HG03066 (cell line): ENCODE measurements around the gene ATP1A3.

Experiments used
- ATAC-seq: cut with Tn5 transposase; IDR thresholded peaks from one replicate; pipeline ENCODE4 v1.9.1; 2021; ENCODE audit warnings: low read depth; ENCODE audit not compliant: unreplicated experiment

The ATP1A3 gene

DNA sequence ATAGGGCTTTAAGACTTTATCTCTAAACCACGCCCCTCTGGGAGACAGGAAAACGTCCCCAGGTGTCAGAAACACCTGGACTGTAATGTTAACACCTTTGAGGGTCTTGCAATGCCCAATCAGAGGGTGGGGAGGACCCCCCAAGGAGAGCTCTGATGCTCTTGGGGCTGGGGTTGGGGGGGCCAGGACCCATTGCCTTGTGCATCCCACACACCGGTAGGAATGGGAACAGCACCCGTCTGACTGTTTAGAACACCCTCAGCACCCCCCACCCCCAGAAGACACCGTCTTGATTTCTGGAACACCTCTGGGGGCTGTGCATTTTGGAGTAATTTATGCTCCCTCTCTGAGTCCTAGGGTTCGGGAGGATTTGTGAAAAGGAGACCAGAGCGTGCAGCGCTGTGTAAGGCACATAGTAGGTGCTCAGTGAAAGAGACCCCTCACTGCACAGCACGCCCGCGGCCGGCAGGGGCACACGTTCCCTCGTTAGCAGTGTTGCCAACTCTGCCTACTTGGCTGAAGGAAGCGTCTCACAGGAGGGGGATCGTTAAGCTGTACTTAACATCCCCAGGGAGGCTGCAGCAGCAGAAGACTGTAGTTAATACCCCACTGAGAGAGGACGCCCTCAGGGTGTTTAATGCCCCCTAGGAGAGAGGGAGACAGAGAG is 63.0 kb downstream of the ATP1A3 start:
- ATAC-seq = no peak

DNA sequence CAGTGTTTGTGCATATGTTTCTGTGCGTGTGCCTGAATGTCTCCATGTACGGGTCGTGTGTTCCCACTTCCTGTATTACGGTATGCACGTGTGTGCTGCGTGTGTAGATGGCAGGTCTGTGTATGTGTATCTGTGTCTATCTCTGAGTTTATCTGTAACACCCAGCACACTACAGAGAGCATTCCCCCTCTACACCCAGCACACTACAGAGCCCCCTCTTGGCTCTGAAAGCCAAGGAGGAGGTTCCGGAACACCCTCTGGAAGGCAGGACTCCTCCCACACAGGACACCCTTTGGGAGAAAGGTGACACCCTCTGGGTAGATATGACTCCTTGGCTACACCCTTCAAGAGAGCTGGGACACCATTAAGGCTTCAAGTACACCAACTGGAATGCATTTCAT is 63.7 kb downstream of the ATP1A3 start:
- no peak for ATAC-seq

GRCh38 chr19:41929536-41930071 is 64.4 kb downstream of the ATP1A3 start:
- no peak for ATAC-seq

- no peak for ATAC-seq
Observed at GRCh38 chr19:41928754-41929535, 65.1 kb downstream of the ATP1A3 start.

DNA sequence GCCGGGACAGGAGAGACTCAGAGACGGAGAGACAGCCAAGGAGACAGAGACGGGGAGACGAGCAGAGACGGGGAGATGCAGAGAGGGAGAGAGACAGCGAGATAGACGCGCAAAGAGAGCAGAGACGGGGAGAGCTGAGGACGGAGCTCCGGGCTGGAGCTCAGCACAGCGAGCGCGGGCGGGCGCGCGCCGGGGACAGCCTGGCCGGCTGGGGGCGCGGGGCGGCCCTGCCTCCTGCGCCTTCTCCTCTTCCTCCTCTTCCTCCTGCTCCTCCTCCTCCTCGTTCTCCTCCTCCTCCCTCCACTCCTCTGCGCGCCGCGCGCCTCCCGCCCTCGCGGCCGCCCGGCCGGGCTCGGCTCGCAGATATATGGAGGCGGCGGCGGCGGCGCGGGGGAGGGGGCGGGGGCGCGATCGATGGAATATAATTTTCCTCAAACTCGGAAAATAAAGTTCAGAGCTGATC is 65.8 kb downstream of the ATP1A3 start, which contains the start of gene ERFL:
Gene ERFL (minus strand): TSS at position 229 of the 463 bp plus-strand sequence. CDS start 15,530 bp downstream, outside the sequence.
- no peak for ATAC-seq

DNA sequence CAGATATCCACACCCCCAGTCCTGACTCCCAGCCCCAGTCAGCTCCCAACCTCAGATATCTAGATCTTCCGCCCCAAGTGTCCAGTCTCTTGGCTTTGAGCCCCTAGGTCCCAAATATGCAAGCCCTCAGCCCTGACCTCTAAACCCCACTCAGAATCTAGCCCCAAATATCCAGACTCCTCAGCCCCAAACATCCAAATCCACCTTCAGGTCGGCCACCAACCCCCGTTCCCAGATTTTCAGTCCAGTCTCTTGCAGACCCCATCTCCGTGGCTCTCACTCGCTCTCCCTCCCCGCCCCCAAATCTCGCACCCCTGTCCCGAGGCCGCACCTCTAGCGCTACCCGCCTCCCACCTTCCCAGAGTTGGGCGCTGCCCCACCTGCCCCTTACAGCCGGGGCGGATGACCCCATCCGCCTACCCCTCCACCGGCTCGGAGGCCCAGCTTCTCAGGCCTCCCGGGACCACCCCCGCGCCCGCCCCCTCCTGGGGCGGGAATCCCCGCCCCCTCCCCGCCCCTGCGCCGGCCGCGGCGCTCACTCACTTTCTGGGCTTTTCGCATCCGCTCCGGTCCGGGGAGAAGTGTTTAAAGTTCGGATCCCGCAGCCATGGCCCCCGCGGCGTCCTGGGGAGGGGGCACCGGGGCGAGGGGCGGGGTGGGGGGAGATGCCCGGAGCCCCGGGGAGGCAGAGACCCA is 66.4 kb downstream of the ATP1A3 start:
- no peak for ATAC-seq

DNA sequence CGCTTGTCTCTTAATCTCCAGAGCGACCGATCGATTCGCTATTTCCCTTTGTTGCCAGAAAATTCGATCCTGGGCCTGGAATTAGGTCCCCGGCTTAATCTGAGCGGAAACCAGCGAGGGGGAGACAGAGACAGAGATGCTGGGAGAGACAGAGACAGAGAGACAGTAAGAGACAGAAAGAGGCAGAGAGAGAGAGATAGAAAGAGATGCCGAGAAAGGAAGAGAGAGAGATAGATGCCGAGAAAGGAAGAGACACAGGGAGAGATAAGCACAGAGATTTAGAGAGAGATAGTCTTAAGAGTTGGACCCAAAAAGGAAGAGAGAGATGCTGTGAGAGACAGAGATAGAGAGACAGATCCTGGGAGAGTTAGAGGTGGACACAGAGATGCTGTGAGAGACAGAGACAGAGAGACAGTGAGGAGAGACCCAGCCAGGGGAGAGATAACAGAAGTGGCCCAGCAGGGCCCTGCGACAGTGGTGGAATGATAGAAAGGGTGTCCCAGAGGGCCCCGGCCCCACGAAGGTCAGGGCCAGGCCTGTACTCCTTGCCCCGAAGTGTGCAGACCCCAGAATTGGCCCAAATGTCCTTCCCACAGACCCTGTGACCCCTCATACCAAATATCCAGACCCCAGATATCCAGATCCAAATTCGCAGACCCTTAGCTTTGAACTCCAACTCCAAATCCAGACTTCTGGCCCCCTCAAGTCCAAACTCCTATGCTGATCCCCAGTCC is 67.1 kb downstream of the ATP1A3 start:
- ATAC-seq = no peak

- ATAC-seq = no peak
Observed at GRCh38 chr19:41926028-41926762, 67.8 kb downstream of the ATP1A3 start.

DNA sequence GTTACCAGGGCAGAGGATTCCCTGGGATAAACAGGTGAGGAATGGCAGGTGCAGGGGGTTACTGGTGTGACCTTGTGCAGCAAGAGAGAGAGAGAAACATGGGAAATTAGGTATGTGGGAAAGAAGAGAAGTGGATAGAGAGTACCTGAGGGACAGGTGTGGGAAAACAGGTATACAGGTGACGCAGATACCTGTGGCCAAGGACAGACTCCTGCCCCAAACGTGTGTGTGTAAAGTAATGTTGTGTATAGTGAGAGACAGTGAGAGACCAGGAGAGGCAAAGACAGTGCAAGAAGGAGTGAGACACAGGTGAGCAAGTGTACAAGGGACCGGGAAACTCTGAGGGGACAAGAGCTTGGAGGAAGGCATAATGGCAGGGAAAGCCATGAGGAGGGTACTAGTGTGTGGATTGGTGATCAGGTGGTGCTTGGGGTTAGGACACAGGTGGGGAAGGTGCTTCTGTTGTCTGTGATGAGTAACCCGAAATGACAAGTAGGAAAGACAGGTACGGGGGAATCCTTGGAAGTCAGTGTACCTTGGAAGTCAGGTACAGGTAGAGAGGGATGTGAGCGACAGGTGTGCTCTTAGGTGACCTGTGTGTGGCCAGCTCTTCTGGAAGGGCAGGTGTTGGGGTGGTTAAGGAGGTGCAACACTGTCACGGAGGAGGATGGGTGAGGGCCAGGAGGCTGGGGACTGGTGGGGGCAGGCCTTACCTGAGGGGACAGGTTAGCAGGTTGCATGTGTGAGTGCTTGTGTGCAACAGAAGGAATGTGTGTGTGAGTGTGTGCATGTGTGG is 68.6 kb downstream of the ATP1A3 start:
- no peak for ATAC-seq

DNA sequence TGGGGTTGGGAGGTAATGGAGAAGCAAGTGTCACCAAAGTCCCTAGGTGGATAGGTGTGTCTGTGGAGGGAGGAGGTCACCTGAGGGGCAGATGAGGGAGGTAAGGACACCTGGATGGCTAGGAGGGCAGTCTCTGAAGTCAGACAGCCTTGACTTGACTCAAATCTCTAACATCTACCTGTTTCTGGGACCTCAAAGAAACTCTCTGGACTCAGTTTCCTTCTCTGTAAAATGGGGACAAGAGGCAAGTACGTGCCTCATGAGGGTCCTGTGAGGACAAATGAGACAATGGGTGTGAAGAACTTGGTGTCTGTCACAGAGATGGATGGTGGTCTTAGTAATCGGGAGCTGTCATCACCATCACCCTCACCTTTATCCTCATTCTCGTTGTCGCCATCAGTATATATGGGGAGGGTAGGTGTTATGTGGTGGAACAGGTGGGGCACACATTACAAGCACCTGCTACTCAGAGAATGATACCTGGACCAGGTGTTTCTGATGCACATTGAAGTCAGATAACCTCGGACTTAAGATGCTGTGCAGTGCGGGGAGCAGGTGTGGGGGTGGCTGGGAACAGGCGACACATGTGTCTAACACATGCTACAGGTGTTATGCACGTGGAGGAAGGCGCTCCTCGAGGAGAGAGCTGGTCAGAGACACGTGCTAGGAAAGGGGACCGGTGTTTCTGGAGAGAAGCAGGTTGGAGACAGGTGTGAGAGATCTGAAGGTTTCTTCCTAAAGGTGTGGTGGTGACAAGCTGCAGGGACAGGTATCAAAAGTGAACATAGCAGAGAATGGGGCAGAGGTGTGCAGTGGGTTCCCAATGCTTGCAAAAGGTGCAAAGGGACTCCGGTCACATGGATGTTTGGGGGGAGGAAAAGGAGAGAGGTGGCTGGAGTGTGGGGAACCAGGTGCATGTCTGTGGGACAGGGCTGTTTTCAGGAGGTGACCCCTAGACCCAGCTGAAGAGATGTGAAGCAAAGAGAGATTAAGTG is 69.6 kb downstream of the ATP1A3 start:
- ATAC-seq = no peak

GRCh38 chr19:41923045-41923788 is 70.8 kb downstream of the ATP1A3 start:
- no peak for ATAC-seq

- ATAC-seq = no peak
Observed at GRCh38 chr19:41922585-41922984, 71.4 kb downstream of the ATP1A3 start.

- no peak for ATAC-seq
Observed at GRCh38 chr19:41921577-41922576, 72.2 kb downstream of the ATP1A3 start.

GRCh38 chr19:41920882-41921576 is 73.0 kb downstream of the ATP1A3 start:
- ATAC-seq = no peak
